ENCODE data around the gene IGSF23. TPM values are rescaled to one million over a fixed set of nuclear protein-coding genes. Genes with fewer than 3 reads are reported as not detected.
"Not testable (repeated sequence)": the region's sequence is repeated elsewhere in the genome, so short reads cannot be mapped to it uniquely, and the experiment has no call there.

Gene IGSF23
- total RNA-seq, 2 experiments from 2014 or later: not detected

DNA sequence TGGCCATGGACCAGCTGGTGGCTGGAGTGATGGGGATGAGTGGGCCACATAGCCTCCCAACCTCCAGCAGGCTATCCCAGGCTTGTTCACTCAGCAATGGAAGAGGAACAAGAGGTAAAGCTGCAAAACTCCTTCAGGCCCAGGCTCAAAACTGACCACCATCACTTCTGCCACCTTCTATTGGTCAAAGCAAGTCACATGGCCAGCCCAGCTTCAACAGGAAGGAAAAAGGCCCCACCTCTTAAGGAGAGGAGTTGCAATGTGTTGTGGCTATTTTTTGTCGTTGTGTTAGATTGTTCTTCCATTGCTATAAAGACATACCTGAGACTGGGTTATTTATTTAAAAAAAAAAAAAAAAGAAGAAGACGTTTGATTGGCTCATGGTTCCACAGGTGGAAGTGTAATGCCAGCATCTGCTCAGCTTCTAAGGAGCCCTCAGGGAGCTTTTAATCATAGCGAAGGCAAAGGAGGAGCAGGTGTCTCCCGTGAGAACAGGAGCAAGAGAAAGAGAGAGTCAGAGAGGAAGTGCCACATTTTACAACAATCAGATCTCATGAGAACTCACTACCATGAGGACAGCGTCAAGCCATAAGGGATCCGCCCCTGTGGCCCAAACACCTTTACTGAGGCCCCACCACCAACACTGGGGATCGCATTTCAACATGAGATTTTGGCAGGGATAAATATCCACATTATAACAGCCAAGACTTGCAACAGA lies 5.4 kb downstream of the IGSF23 start:
- Mint-ChIP-seq H3K36me3 (ENCODE audit: low read depth) (no peaks in the 10 kb centered on the region), H3K27me3 (ENCODE audit: low read depth) (no peaks in the 10 kb centered on the region), H3K27ac (no peak overlapping the region), H3K9me3 (ENCODE audit: insufficient read depth) (no peaks in the 10 kb centered on the region), H3K4me3 (no peak overlapping the region), H3K4me1 (ENCODE audit: low read depth) (no peaks in the 10 kb centered on the region)
- CTCF ChIA-PET: interaction anchor here (1.8 kb wide), 1 partner anchor 36 kb away, joined by 4 read pairs; no protein-coding TSS in a partner anchor
- POLR2A ChIA-PET: no interaction called here
- DNase-seq (no peak), ATAC-seq (no peak)

DNA sequence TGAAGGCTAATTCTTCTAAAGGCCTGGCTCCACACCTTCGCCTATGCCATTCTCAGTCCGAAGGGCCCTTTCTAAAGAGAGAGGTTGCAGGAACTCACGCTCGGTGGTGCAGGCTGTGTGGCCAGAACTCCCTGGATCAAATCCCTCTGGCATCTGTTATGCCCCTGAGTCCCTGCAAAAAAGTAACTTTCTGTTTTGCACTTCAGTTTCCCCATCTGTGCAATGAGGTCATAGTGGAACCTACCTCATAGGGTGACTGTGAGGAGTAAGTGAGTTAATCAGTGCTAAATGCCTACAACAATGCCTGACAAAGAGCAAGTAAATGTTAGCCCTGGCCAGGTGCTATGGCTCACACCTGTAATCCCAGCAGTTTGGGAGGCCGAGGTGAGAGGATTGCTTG lies 7.3 kb downstream of the IGSF23 start:
- Mint-ChIP-seq H3K4me3 (no peak overlapping the region), H3K27me3 (ENCODE audit: low read depth) (no peaks in the 10 kb centered on the region), H3K36me3 (ENCODE audit: low read depth) (no peaks in the 10 kb centered on the region), H3K27ac (no peak overlapping the region), H3K4me1 (ENCODE audit: low read depth) (no peaks in the 10 kb centered on the region), H3K9me3 (ENCODE audit: insufficient read depth) (no peaks in the 10 kb centered on the region)
- CTCF ChIA-PET: no interaction called here
- no peak for DNase-seq
- POLR2A ChIA-PET: no interaction called here
- ATAC-seq: no peak

DNA sequence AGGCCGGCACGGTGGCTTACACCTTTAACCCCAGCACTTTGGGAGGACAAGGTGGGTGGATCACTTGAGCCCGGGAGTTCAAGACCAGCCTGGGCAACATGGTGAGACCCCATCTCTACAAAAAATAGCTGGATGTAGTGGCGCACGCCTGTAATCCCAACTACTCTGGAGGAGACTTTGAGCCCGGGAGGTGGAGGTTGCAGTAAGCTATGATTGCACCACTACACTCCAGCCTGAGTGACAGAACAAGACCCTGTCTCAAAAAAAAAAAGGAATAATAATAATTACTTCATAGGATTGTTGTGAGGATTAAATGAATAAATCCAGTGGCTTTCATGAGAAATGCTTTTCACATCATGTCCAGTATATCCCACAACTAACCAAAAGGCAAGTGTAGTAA lies 8.0 kb downstream of the IGSF23 start:
- Mint-ChIP-seq H3K4me1 (ENCODE audit: low read depth) (no peaks in the 10 kb centered on the region), H3K4me3 (no peak overlapping the region), H3K9me3 (ENCODE audit: insufficient read depth) (no peaks in the 10 kb centered on the region), H3K27me3 (ENCODE audit: low read depth) (no peaks in the 10 kb centered on the region), H3K36me3 (ENCODE audit: low read depth) (no peaks in the 10 kb centered on the region), H3K27ac (no peak overlapping the region)
- DNase-seq (no peak), ATAC-seq (no peak)
- ChIA-PET POLR2A (no interaction called here), CTCF (no interaction called here)

DNA sequence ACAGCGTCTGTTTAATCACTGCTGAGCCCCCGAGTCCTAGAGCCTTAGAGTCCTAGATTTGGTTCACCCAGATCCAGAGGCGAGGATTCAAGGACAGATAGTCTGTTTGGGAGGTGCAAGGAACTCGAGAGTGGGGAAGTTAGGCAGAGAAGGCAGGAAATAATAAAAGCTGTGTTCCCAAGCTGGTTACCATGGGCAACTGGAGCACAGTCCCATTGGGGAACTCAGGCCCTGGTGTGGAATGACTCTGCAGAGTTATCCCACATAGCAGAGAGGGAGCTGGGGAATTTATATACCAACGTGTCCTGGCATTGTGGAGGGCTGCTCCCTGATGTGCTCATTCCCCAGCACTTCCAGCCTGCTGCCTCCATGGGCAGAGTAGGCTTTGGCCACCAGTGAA lies 9.7 kb downstream of the IGSF23 start:
- CTCF ChIA-PET: interaction anchor here (1.4 kb wide), 1 partner anchor 52 kb away, joined by 4 read pairs; no protein-coding TSS in a partner anchor
- H3K4me1 Mint-ChIP-seq (ENCODE audit: low read depth): no peaks in the 10 kb centered on the region
- no peak overlapping the region for H3K4me3 Mint-ChIP-seq
- H3K27me3 Mint-ChIP-seq (ENCODE audit: low read depth): no peaks in the 10 kb centered on the region
- POLR2A ChIA-PET: no interaction called here
- DNase-seq (no peak), ATAC-seq (no peak)
- no peak overlapping the region for H3K27ac Mint-ChIP-seq
- H3K36me3 Mint-ChIP-seq (ENCODE audit: low read depth): no peaks in the 10 kb centered on the region
- H3K9me3 Mint-ChIP-seq (ENCODE audit: insufficient read depth): no peaks in the 10 kb centered on the region

DNA sequence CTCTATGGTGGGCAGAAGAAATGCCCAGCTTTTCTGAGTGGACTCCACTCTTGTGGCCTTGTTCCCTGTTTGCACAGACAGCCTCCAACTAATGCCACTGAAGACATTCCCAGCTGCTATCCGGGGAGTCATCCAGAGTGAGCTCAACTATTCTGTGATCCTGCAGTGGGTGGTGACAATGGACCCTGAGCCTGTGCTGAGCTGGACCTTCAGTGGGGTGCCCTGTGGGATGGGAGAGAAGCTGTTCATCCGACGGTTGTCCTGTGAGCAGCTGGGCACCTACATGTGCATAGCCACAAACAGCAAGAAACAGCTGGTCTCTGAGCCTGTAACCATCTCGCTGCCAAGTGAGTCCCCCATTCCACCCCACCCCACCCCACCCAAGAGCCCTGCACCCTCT lies 10.3 kb downstream of the IGSF23 start:
- POLR2A ChIA-PET: no interaction called here
- Mint-ChIP-seq H3K4me3 (no peak overlapping the region), H3K27me3 (ENCODE audit: low read depth) (no peaks in the 10 kb centered on the region), H3K4me1 (ENCODE audit: low read depth) (no peaks in the 10 kb centered on the region), H3K27ac (no peak overlapping the region), H3K36me3 (ENCODE audit: low read depth) (no peaks in the 10 kb centered on the region), H3K9me3 (ENCODE audit: insufficient read depth) (no peaks in the 10 kb centered on the region)
- no peak for DNase-seq
- no peak for ATAC-seq
- CTCF ChIA-PET: interaction anchor here (1.4 kb wide), 1 partner anchor 53 kb away, joined by 4 read pairs; no protein-coding TSS in a partner anchor

DNA sequence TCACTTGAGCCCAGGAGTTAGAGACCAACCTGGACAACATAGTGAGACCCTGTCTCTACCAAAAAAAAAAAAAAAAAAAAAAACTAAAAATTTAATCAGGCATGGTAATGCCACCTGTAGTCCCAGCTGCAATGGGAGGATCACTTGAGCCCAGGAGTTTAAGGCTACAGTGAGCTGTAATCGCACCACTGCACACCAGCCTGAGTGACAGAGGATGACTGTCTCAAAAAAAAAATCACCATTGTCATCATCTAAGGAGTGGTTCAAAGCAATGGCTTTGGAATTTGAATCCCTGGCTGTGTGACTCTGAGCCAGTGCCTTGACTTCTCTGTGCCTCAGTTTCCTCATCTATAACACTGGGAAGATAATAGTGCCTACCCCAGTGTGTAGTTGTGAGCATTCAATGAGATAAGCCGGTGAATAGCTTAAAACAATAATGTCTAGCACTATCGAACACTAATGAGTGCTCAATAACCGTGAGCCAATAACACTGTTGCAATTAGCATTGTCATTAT lies 11.5 kb downstream of the IGSF23 start:
- no peaks in the 10 kb centered on the region for H3K27me3 Mint-ChIP-seq (ENCODE audit: low read depth)
- ATAC-seq (no peak), DNase-seq (no peak)
- no peaks in the 10 kb centered on the region for H3K9me3 Mint-ChIP-seq (ENCODE audit: insufficient read depth)
- H3K36me3 Mint-ChIP-seq (ENCODE audit: low read depth): no peaks in the 10 kb centered on the region
- no peak overlapping the region for H3K27ac Mint-ChIP-seq
- CTCF ChIA-PET: interaction anchor here (0.6 to 1.4 kb wide), 2 partner anchors 42 to 54 kb away, joined by 4 to 5 read pairs; no protein-coding TSS in a partner anchor
- H3K4me1 Mint-ChIP-seq (ENCODE audit: low read depth): no peaks in the 10 kb centered on the region
- no peak overlapping the region for H3K4me3 Mint-ChIP-seq
- POLR2A ChIA-PET: no interaction called here

DNA sequence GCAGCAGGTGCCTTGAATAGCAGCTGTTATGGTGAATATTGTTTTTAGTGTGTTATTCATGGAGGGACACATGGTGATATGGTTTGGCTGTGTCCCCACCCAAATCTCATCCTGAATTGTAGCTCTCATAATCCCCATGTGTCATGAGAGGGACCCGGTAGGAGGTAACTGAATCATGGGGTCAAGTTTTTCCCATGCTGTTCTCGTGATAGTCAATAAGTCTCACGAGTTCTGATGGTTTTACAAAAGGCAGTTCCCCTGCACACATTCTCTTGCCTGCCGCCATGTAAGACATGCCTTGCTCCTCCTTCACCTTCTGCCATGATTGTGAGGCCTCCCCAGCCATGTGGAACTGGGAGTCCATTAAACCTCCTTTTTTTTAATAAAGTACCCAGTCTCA lies 12.3 kb downstream of the IGSF23 start:
- H3K4me1 Mint-ChIP-seq (ENCODE audit: low read depth); H3K9me3 Mint-ChIP-seq (ENCODE audit: insufficient read depth); H3K4me3 Mint-ChIP-seq; ATAC-seq; H3K27ac Mint-ChIP-seq; DNase-seq; H3K27me3 Mint-ChIP-seq (ENCODE audit: low read depth); H3K36me3 Mint-ChIP-seq (ENCODE audit: low read depth): not testable (repeated sequence)
- POLR2A ChIA-PET: interaction anchor here (0.6 kb wide), 1 partner anchor 171 kb away, joined by 3 read pairs; no protein-coding TSS in a partner anchor
- CTCF ChIA-PET: interaction anchor here (1.2 kb wide), 1 partner anchor 55 kb away, joined by 3 read pairs; no protein-coding TSS in a partner anchor

DNA sequence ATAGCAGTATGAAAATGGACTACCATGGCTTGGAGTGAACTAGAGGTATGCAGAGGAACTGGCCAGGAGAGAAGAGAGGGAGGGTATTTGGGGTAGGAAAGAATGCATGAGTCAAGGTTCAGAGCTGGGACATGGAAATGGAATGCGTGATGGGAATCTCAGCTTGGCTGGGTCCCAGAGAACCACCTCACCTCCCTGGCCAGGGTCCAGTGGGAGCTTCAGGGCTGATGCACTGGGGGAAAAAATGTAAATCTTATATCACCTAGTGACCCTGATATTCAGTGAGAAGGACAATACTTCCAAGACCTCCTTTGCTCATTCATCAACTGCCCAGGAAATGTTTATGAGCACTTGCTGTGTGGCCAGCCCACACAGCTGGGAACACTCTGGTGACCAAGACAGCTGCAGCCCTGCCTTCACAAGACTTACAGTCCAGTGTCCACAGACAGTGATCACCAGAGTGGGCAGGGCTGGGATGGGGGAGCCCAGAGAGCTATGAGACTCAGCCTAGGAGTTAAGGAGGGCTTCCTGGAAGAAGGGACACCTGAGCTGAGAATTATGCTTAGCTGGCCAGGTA lies 12.8 kb downstream of the IGSF23 start:
- Mint-ChIP-seq H3K27ac (no peak overlapping the region), H3K4me3 (no peak overlapping the region), H3K9me3 (ENCODE audit: insufficient read depth) (no peaks in the 10 kb centered on the region), H3K36me3 (ENCODE audit: low read depth) (no peaks in the 10 kb centered on the region), H3K4me1 (ENCODE audit: low read depth) (no peaks in the 10 kb centered on the region), H3K27me3 (ENCODE audit: low read depth) (no peaks in the 10 kb centered on the region)
- ChIA-PET CTCF (interaction anchor here (1.2 kb wide), 1 partner anchor 55 kb away, joined by 3 read pairs; no protein-coding TSS in a partner anchor), POLR2A (interaction anchor here (0.6 kb wide), 1 partner anchor 171 kb away, joined by 3 read pairs; no protein-coding TSS in a partner anchor)
- DNase-seq (no peak), ATAC-seq (no peak)

DNA sequence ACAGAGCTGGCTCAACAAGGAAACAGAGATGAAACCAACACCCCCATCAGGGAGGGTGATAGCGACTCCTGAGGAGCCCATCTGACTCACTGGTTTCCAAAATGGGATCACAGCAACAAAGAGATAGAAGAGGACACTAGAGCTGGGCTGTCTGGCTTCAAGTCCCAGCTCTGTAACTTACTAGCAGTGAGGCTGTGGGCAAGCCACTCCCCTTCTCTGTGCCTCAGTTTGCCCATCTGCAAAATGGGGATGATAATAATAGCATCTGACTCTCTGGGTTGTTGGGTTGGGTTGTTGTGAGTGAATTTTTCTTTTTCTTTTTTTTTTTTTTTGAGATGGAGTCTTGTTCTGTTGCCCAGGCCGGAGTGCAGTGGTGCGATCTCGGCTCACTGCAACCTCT lies 14.3 kb downstream of the IGSF23 start:
- no peaks in the 10 kb centered on the region for H3K36me3 Mint-ChIP-seq (ENCODE audit: low read depth)
- H3K4me1 Mint-ChIP-seq (ENCODE audit: low read depth): no peaks in the 10 kb centered on the region
- no peak overlapping the region for H3K4me3 Mint-ChIP-seq
- ChIA-PET CTCF (no interaction called here), POLR2A (no interaction called here)
- no peaks in the 10 kb centered on the region for H3K27me3 Mint-ChIP-seq (ENCODE audit: low read depth)
- ATAC-seq: no peak
- H3K9me3 Mint-ChIP-seq (ENCODE audit: insufficient read depth): no peaks in the 10 kb centered on the region
- DNase-seq: no peak
- H3K27ac Mint-ChIP-seq: no peak overlapping the region

DNA sequence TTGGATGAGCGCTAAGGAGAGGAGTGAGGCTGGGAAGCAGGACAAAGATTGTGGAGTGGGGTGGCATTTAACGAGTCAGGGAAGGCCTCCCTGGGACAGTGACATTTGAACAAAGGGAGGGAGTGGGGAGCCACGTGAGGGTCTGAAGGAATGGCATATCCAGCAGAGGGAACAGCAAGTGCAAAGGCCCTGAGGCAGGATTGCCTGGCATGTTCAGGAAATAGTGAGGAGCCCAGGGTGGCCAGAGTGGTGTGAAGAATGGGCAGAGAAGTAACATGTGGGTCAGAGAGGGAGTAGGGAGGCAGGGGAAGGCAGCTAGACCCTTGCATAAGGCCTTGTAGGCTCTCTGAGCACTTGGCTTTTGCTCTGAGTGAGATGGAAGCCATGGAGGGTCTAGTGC lies 15.4 kb downstream of the IGSF23 start:
- ATAC-seq (no peak), DNase-seq (no peak)
- H3K4me3 Mint-ChIP-seq: no peak overlapping the region
- no peaks in the 10 kb centered on the region for H3K36me3 Mint-ChIP-seq (ENCODE audit: low read depth)
- H3K4me1 Mint-ChIP-seq (ENCODE audit: low read depth): no peaks in the 10 kb centered on the region
- ChIA-PET POLR2A (no interaction called here), CTCF (no interaction called here)
- no peaks in the 10 kb centered on the region for H3K9me3 Mint-ChIP-seq (ENCODE audit: insufficient read depth)
- no peak overlapping the region for H3K27ac Mint-ChIP-seq
- no peaks in the 10 kb centered on the region for H3K27me3 Mint-ChIP-seq (ENCODE audit: low read depth)

DNA sequence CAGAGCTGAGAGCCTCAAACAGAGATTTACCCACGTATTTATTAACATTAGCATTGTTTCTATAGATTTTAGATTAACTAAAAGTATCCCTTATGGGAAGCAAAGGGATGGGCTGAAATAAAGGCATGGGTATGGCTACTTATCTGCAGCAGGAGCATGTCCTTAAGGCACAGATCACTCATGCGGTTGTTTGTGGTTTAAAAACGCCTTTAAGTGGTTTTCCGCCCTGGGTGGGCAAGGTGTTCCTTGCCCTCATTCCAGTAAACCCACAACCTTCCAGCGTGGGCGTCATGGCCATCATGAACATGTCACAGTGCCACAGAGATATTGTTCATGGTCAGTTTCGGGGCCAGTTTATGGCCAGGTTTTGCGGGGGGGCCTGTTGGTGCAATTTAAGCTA lies 18.2 kb downstream of the IGSF23 start:
- H3K4me3 Mint-ChIP-seq; H3K27ac Mint-ChIP-seq; ATAC-seq; DNase-seq; POLR2A ChIA-PET; H3K27me3 Mint-ChIP-seq (ENCODE audit: low read depth); H3K4me1 Mint-ChIP-seq (ENCODE audit: low read depth); CTCF ChIA-PET; H3K36me3 Mint-ChIP-seq (ENCODE audit: low read depth); H3K9me3 Mint-ChIP-seq (ENCODE audit: insufficient read depth): not testable (repeated sequence)

DNA sequence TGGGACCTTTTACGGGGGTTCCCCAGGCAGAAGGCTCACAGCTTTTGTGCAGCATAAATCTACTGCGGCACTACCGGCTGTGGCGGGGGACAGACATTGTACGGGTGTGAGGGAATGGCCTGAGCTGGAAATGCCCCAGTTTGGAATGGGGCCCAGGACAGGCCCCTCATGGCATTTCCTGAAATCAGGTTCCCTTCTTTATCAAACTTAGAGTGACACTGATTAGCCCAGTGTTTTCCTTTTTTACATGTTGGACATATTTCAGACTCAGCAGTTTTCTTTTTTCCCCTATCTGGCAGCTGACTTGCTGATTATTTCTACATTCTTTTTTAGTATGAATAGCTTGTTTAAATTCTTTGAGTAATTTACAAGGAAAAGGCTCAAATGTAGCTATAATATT lies 20.7 kb downstream of the IGSF23 start:
- POLR2A ChIA-PET; H3K4me1 Mint-ChIP-seq (ENCODE audit: low read depth); H3K27me3 Mint-ChIP-seq (ENCODE audit: low read depth); H3K36me3 Mint-ChIP-seq (ENCODE audit: low read depth); H3K4me3 Mint-ChIP-seq; DNase-seq; H3K27ac Mint-ChIP-seq; ATAC-seq; H3K9me3 Mint-ChIP-seq (ENCODE audit: insufficient read depth): not testable (repeated sequence)
- CTCF ChIA-PET: interaction anchor here (1.1 kb wide), 1 partner anchor 20 kb away, joined by 3 read pairs; no protein-coding TSS in a partner anchor
